Activated T-cell treated with anti-CD3 and anti-CD28 coated beads, Interleukin-2, amount 50 U/mL, for 4 hours (primary cell): Measurements from ENCODE around the gene PACRG. TPM values are rescaled to one million over a fixed set of nuclear protein-coding genes. Genes with fewer than 3 reads are reported as not detected.

ENCODE experiments used
- ATAC-seq, 2 donors: fragments of 200-7000 bp; cut with Tn5 transposase; one replicate each; pipeline ENCODE4 v1.10.0; 2021
- DNase-seq: peaks from one replicate; pipeline ENCODE4 v3.0.0-alpha.2; 2020
- H3K27me3 Mint-ChIP-seq: one replicate; pipeline ENCODE4 v1.8.0; 2021; ENCODE audit warnings: low read depth, mixed read lengths
- H3K36me3 Mint-ChIP-seq: one replicate; pipeline ENCODE4 v1.8.0; 2022; ENCODE audit warnings: mixed read lengths; ENCODE audit not compliant: insufficient read depth
- H3K4me1 Mint-ChIP-seq: one replicate; pipeline ENCODE4 v1.8.0; 2021; ENCODE audit warnings: low read depth, mixed read lengths
- H3K4me3 Mint-ChIP-seq: one replicate; pipeline ENCODE4 v1.8.0; 2021; ENCODE audit warnings: mild to moderate bottlenecking, moderate library complexity, mixed read lengths
- H3K9me3 Mint-ChIP-seq: one replicate; pipeline ENCODE4 v1.8.0; 2021; ENCODE audit warnings: mixed read lengths
- total RNA-seq, 3 donors: library from RNA; stranded (reverse); gene quantifications; one replicate each; pipeline ENCODE4 v1.2.1, GENCODE V29; 2021

The PACRG gene
- total RNA-seq, 3 donors from 2014 or later, result not detected

- Mint-ChIP-seq H3K4me1 (no peaks in the 10 kb centered on the region), H3K4me3 (no peak overlapping the region), H3K9me3 (no peaks in the 10 kb centered on the region), H3K36me3 (no peaks in the 10 kb centered on the region), H3K27me3 (peaks cover 6% of the 10 kb centered on the region)
- no peak for ATAC-seq
- DNase-seq, result no peak
Observed at GRCh38 chr6:163240556-163240955, 512.8 kb downstream of the PACRG start.

- ATAC-seq, result no peak
- Mint-ChIP-seq H3K4me1 (no peaks in the 10 kb centered on the region), H3K9me3 (no peaks in the 10 kb centered on the region)
Observed at GRCh38 chr6:163241683-163242082, 513.9 kb downstream of the PACRG start.

GRCh38 chr6:163243083-163243482 is 515.3 kb downstream of the PACRG start:
- Mint-ChIP-seq H3K9me3 (no peaks in the 10 kb centered on the region), H3K4me1 (no peaks in the 10 kb centered on the region), H3K27me3 (peaks cover 9% of the 10 kb centered on the region), H3K36me3 (no peaks in the 10 kb centered on the region), H3K4me3 (no peak overlapping the region)
- no peak for ATAC-seq
- DNase-seq, result no peak

More at GRCh38 chr6:163241683-163242082, 513.9 kb downstream of the PACRG start:
- Mint-ChIP-seq H3K27me3 (peaks cover 6% of the 10 kb centered on the region), H3K4me3 (no peak overlapping the region), H3K36me3 (no peaks in the 10 kb centered on the region)
- DNase-seq, result no peak

DNA sequence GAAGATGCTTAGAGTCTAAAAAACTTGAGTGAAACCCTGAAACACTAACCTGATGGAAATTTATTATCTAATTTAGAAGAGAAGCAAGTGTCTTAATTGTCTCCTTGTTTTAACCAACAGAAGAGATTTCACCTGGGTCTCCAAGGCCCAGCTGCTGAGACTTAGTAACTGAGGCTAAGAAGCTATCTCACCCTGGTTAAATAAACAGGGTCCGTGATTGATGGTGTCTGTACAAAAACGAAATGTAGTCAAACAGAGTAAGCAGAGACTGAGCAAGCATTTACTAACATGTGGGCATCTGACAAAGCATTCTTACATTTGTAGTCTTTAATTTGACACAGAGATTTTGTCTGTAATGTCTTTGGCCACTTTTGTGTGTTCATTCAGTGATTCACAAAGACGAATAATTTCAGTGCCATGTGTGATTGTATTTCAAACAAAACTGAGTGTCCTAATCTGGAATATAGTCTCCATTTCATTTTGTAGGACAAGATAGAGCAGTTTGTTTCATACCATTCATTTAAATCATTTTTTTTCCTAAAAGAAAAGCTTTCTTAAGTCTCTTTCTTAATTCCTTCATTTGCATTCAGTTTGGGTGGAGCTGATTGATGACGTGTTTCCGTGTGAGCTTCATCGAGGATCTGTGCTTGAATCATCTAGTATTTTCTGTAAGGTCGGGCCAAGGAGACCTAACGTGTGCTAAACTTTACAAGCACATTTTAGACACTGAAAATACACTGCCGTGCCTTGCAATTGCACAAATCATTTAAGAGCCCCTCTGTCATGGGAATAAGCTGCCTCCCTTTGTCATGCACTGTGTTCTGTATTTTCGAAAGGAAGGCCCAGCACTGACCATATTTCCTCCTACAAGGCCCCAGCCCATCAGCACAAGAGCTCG is 516.2 kb downstream of the PACRG start:
- ATAC-seq (no peak), DNase-seq (no peak)
- no peaks in the 10 kb centered on the region for H3K4me1 Mint-ChIP-seq
- no peak overlapping the region for H3K4me3 Mint-ChIP-seq
- H3K27me3 Mint-ChIP-seq, result peaks cover 12% of the 10 kb centered on the region
- no peaks in the 10 kb centered on the region for H3K9me3 Mint-ChIP-seq
- no peaks in the 10 kb centered on the region for H3K36me3 Mint-ChIP-seq

GRCh38 chr6:163248051-163248450 is 520.3 kb downstream of the PACRG start:
- H3K36me3 Mint-ChIP-seq, result no peaks in the 10 kb centered on the region
- H3K4me3 Mint-ChIP-seq, result no peak overlapping the region
- no peaks in the 10 kb centered on the region for H3K9me3 Mint-ChIP-seq
- peaks cover 18% of the 10 kb centered on the region for H3K27me3 Mint-ChIP-seq
- no peaks in the 10 kb centered on the region for H3K4me1 Mint-ChIP-seq
- no peak for ATAC-seq
- DNase-seq, result no peak

GRCh38 chr6:163249651-163250101 is 521.9 kb downstream of the PACRG start:
- Mint-ChIP-seq H3K4me3 (no peak overlapping the region), H3K4me1 (no peaks in the 10 kb centered on the region), H3K27me3 (peaks cover 15% of the 10 kb centered on the region), H3K9me3 (no peaks in the 10 kb centered on the region), H3K36me3 (no peaks in the 10 kb centered on the region)
- DNase-seq, result no peak
- ATAC-seq, result no peak

GRCh38 chr6:163250116-163250515 is 522.3 kb downstream of the PACRG start:
- ATAC-seq, result no peak
- Mint-ChIP-seq H3K4me1 (no peaks in the 10 kb centered on the region), H3K9me3 (no peaks in the 10 kb centered on the region)

GRCh38 chr6:163252061-163252591 is 524.4 kb downstream of the PACRG start:
- ATAC-seq (no peak), DNase-seq (no peak)
- no peaks in the 10 kb centered on the region for H3K4me1 Mint-ChIP-seq

More at GRCh38 chr6:163250116-163250515, 522.3 kb downstream of the PACRG start:
- no peak for DNase-seq
- Mint-ChIP-seq H3K27me3 (peaks cover 15% of the 10 kb centered on the region), H3K4me3 (no peak overlapping the region), H3K36me3 (no peaks in the 10 kb centered on the region)

GRCh38 chr6:163253556-163254213 is 525.9 kb downstream of the PACRG start:
- ATAC-seq (no peak), DNase-seq (no peak)
- no peaks in the 10 kb centered on the region for H3K4me1 Mint-ChIP-seq
- H3K4me3 Mint-ChIP-seq, result no peak overlapping the region
- H3K27me3 Mint-ChIP-seq, result peaks cover 9% of the 10 kb centered on the region
- H3K9me3 Mint-ChIP-seq, result no peaks in the 10 kb centered on the region
- no peaks in the 10 kb centered on the region for H3K36me3 Mint-ChIP-seq

More at GRCh38 chr6:163252061-163252591, 524.4 kb downstream of the PACRG start:
- no peak overlapping the region for H3K4me3 Mint-ChIP-seq
- H3K36me3 Mint-ChIP-seq, result no peaks in the 10 kb centered on the region
- H3K9me3 Mint-ChIP-seq, result no peaks in the 10 kb centered on the region
- H3K27me3 Mint-ChIP-seq, result peaks cover 15% of the 10 kb centered on the region

GRCh38 chr6:163254341-163254835 is 526.6 kb downstream of the PACRG start:
- H3K4me3 Mint-ChIP-seq, result no peak overlapping the region
- ATAC-seq (no peak), DNase-seq (no peak)
- peaks cover 7% of the 10 kb centered on the region for H3K27me3 Mint-ChIP-seq
- H3K4me1 Mint-ChIP-seq, result no peaks in the 10 kb centered on the region
- no peaks in the 10 kb centered on the region for H3K36me3 Mint-ChIP-seq
- H3K9me3 Mint-ChIP-seq, result no peaks in the 10 kb centered on the region

DNA sequence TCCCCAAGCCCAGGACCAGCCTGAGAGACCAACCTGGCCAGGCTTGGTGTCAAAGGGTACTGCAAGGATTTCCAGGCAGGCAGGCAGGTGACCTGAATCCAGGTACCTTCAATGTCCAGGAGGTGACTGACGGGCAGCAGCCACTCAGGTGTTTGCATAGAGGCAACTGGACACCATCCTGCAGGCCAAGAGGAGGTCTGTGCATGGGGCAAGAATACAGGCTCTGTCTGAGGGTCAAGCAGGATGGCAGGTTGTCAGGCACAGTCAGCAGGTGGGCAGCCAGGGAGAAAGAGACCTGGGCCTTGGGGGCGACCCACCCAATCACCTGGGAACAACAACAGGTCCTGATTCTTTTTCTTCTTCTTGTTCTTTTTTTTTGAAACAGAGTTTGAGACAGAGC is 527.5 kb downstream of the PACRG start:
- no peaks in the 10 kb centered on the region for H3K9me3 Mint-ChIP-seq
- H3K4me1 Mint-ChIP-seq, result peaks cover 4% of the 10 kb centered on the region
- peaks cover 9% of the 10 kb centered on the region for H3K27me3 Mint-ChIP-seq
- ATAC-seq, result no peak
- H3K4me3 Mint-ChIP-seq, result no peak overlapping the region
- no peak for DNase-seq
- H3K36me3 Mint-ChIP-seq, result no peaks in the 10 kb centered on the region

DNA sequence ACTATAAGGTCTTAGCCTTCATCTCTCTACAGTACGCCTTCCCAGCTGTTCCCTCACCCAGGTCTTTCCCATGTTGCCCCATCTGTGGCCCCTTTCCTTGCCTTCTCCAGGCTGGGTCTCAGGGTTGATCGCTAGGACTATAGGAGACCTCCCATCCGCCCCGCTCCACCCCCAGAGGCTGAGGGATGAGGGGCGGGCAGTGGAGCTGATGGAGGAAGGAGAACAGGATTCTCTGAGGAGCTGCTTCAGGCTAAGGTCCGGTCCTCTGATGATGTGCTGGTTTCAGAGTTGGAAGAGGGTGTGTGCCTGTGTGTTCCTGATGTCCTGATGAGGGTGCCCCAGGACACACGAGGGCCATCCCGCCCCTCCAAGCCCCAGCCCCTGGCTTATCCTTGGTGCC is 531.9 kb downstream of the PACRG start:
- no peak for ATAC-seq
- DNase-seq, result no peak

GRCh38 chr6:163260111-163260895 is 532.5 kb downstream of the PACRG start:
- no peak for DNase-seq
- Mint-ChIP-seq H3K9me3 (no peaks in the 10 kb centered on the region), H3K27me3 (peaks cover 16% of the 10 kb centered on the region), H3K36me3 (no peaks in the 10 kb centered on the region), H3K4me3 (no peak overlapping the region), H3K4me1 (peaks cover 9% of the 10 kb centered on the region)
- no peak for ATAC-seq

More for the DNA sequence above, 531.9 kb downstream of the PACRG start:
- Mint-ChIP-seq H3K27me3 (peaks cover 16% of the 10 kb centered on the region), H3K36me3 (no peaks in the 10 kb centered on the region), H3K9me3 (no peaks in the 10 kb centered on the region), H3K4me3 (no peak overlapping the region), H3K4me1 (peaks cover 9% of the 10 kb centered on the region)

GRCh38 chr6:163260911-163261310 is 533.1 kb downstream of the PACRG start:
- ATAC-seq (no peak), DNase-seq (no peak)
- peaks cover 9% of the 10 kb centered on the region for H3K4me1 Mint-ChIP-seq
- H3K27me3 Mint-ChIP-seq, result peaks cover 16% of the 10 kb centered on the region
- H3K9me3 Mint-ChIP-seq, result no peaks in the 10 kb centered on the region
- no peak overlapping the region for H3K4me3 Mint-ChIP-seq
- no peaks in the 10 kb centered on the region for H3K36me3 Mint-ChIP-seq
